H1 (cell line): ENCODE results near the gene SHCBP1. TPM values are rescaled to one million over a fixed set of nuclear protein-coding genes. Genes with fewer than 3 reads are reported as not detected.

ENCODE experiments used
- CBX8 ChIP-seq: fragments of 300-800, 300-1000 bp; sonication (generic); IDR thresholded peaks from 2 replicates; pipeline ENCODE4 v1.7.1; 2016; ENCODE audit warnings: low read depth, low read length, borderline replicate concordance
- SP4 ChIP-seq: IDR thresholded peaks from 2 replicates; pipeline ENCODE4 v1.6.1; 2012; ENCODE audit warnings: low read length, inconsistent platforms
- TCF12 ChIP-seq: IDR thresholded peaks from 2 replicates; pipeline ENCODE4 v1.6.1; 2011; ENCODE audit warnings: low read depth, mild to moderate bottlenecking, low read length
- polyA plus RNA-seq, 7 experiments: library from polyadenylated mRNA; depleted of rRNA in 3 of 7; stranded (reverse) in 5 of 7; unstranded in 2 of 7; fragments of >200 nt in 5 of 7; fragments of 200-250 nt in 2 of 7; gene quantifications; 1 replicate in 5 of 7; 2 replicates in 1 of 7; 4 replicates in 1 of 7; pipeline versions ENCODE4 v1.2.1 to v1.2.3, GENCODE V29; 2011 to 2013; ENCODE audit warnings: missing spikeins in 2 of 7, mixed read lengths in 2 of 7
- total RNA-seq: library from RNA; stranded (reverse); fragmentation: NEBNext Ultra II Directional; extraction: Animal tissue kit (Norgen Biotek cat#: 25700); gene quantifications from 2 replicates; pipeline ENCODE4 v1.2.1, GENCODE V29; 2021

Gene SHCBP1
- total and polyA plus RNA-seq, 2 of the 8 experiments (the other 6 are each of a cell fraction or from before 2014, with no cell fraction given) = 5.7 to 14.8 TPM

DNA sequence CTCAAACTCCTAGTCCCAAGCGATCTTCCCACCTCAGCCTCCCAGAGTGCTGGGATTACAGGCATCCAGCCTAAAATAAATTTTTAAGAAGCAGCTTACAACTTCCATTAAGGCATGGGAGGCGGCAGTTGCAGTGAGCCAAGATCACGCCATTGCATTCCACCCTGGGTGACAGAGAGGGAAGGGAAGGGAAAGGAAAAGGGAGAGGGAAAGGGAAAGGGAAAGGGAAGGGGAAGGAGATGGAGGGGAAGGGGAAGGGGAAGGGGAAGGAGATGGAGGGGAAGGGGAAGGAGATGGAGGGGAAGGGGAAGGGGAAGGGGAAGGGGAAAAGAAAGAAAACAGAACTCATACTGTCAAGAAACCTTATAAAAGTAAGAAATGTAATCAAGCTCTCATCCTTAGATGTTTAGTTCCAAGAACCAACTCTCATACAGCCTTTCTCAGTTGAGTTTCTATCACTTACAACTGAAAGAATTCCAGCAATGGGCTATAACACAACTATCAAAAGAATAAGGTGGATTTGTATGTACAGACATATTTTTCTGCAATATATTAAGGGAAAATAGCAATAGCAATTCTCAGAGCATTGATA is 43.1 kb downstream of the SHCBP1 start (continued):
- TF ChIP-seq SP4 (no peak), TCF12 (no peak), CBX8 (no peak)
